Gastrocnemius medialis (tissue), 4 donors: ENCODE results near the gene SLC25A5.
"Not testable (repeated sequence)": the region's sequence is repeated elsewhere in the genome, so short reads cannot be mapped to it uniquely, and the experiment has no call there.

Source experiments
- POLR2A ChIP-seq, 2 donors: fragments of 450-650 bp; IDR thresholded peaks; one replicate each; pipeline ENCODE4 v1.6.1; 2017; ENCODE audit warnings: antibody characterized with exemption in 2 of 2, mild to moderate bottlenecking in 2 of 2, moderate library complexity in 2 of 2
- TF ChIP-seq, protein P1 (sequence below), 5 experiments: fragments of 450-650 bp in 3 of 5; fragments of 200-600 bp in 2 of 5; sonication (generic) in 2 of 5; IDR thresholded peaks in 4 of 5; conservative IDR thresholded peaks in 1 of 5; 1 replicate in 4 of 5; 2 replicates in 1 of 5; pipeline ENCODE4 v1.5.1; 2016 to 2019; ENCODE audit warnings: antibody characterized with exemption in 5 of 5, mild to moderate bottlenecking in 3 of 5, moderate library complexity in 3 of 5

DNA sequence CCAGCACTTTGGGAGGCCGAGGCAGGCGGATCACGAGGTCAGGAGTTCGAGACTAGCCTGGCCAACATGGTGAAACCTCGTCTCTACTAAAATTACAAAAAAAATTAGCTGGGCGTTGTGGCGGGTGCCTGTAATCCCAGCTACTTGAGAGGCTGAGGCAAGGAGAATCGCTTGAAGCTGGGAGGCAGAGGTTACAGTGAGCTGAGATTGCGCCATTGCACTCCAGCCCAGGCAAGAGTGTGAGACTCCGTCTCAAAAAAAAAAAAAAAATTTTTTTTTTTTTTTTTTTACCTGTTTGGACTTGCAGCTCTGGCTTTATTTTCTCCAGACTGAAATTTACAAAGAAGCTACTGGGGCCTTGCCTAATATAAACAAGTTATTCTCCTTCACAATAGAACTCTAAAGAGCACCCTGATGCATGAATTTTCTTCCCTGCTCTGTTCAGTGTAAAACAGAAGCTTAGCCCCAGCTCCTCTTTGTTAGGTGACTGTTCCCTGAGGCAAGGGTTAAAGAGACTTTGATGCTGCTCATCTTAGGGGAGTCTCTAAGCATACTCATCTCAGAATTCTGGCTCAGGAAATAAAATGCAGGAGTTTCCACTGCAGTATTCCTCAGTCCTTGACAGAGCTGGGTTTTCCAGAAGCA is 25.7 kb downstream of the SLC25A5 start:
- TF ChIP-seq, protein P1, sequence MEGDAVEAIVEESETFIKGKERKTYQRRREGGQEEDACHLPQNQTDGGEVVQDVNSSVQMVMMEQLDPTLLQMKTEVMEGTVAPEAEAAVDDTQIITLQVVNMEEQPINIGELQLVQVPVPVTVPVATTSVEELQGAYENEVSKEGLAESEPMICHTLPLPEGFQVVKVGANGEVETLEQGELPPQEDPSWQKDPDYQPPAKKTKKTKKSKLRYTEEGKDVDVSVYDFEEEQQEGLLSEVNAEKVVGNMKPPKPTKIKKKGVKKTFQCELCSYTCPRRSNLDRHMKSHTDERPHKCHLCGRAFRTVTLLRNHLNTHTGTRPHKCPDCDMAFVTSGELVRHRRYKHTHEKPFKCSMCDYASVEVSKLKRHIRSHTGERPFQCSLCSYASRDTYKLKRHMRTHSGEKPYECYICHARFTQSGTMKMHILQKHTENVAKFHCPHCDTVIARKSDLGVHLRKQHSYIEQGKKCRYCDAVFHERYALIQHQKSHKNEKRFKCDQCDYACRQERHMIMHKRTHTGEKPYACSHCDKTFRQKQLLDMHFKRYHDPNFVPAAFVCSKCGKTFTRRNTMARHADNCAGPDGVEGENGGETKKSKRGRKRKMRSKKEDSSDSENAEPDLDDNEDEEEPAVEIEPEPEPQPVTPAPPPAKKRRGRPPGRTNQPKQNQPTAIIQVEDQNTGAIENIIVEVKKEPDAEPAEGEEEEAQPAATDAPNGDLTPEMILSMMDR (IDR thresholded peaks at IDR 0.05 in 4 of 5, conservative IDR thresholded peaks at IDR 0.05 in 1 of 5) = not testable (repeated sequence)
- not testable (repeated sequence) for TF ChIP-seq POLR2A (IDR thresholded peaks at IDR 0.05)
